Measurements from ENCODE around the gene ARSD.
"Not testable (repeated sequence)": the region's sequence is repeated elsewhere in the genome, so short reads cannot be mapped to it uniquely, and the experiment has no call there.

The ARSD gene

DNA sequence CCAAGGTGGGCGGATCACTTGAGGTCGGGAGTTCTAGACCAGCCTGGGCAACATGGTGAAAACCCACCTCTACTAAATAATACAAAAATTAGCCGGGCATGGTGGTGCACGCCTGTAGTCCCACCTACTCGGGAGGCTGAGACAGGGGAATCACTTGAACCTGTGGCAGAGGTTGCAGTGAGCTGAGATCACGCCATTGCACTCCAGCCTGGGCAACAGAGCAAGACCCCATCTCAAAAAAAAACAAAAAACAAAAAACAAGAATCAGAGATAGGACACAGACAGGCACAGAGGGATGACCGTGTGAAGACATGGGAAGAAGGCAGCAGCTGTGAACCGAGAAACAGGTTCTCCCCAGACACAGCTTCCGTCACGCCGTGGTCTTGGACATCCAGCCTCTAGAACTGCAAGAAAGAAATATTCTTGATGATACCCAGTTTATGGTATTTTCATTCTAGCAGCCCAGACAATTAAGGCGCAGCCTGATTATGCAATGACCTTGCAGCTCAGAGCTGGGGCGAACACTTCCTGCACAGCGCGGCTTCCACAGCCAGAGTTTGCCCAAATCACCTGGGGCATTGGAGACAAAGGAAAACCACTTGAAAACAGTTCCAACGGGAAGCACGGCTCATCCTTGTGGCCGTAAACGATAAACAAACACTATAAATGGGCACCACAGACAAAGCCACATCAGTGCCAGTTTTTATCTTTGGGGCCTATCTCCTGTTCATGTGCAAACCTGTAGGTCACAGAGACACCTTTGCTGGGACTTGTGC lies 4.2 kb upstream of the ARSD start:
- DNase-seq (ENCODE audit: low read depth): no peak

DNA sequence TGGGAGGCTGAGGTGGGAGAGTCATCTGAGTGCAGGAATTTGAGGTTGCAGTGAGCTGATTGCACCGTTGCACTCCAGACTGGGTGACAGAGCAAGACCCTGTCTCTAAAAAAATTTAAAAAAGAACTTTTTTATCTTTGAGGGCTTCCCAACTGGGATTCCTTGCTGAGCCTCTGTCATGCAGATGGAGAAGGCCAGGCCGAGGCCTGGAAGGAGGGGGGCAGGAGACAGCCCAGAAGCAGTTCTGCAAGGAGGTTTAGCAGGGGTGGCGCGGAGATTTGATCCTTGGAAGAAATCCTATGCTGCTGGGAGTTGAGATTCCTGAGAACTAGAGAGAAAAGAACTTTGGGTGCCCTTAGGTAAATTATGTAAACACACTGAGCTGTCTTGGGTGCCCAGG lies 2.5 kb upstream of the ARSD start:
- no peak for DNase-seq (ENCODE audit: low read depth)

DNA sequence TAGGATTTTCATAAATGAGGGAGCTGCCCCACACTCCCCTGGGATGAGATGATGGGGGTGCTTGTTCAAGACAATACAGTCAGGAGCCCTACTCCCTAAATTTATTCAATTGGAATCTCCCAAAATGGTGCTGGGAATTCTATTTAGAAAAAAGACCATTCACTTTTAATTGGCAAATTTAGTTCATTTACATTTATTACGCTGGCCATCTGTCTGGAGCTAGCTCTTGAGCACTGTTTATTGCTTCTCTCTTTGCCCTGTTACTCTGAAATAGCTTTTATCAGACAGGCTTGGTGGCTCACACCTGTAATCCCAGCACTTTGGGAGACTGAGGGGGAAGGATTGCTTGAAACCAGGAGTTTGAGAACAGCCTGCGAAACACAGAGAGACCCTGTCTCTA lies 2.0 kb upstream of the ARSD start:
- DNase-seq (ENCODE audit: low read depth): no peak

DNA sequence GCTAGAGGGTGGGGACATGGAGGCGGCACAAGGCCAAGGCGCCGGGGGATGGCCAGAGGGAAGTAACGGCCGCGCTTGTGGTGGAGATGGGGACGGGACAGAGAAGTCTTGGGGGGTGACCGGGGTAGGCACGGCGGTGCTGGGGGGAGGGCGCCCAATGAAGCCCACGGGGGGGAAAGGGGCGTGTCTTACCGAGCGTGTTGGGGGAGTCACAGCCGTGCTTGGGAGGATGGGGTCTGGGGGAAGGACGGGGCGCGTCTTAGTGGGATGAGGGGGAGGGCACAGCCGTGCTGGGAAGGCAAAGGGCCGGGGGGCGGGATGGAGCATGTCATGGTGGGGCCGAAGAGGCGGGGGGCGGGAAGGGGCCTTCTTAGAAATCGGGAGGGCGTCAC lies 952 bp downstream of the ARSD start:
- no peak for DNase-seq (ENCODE audit: low read depth)

DNA sequence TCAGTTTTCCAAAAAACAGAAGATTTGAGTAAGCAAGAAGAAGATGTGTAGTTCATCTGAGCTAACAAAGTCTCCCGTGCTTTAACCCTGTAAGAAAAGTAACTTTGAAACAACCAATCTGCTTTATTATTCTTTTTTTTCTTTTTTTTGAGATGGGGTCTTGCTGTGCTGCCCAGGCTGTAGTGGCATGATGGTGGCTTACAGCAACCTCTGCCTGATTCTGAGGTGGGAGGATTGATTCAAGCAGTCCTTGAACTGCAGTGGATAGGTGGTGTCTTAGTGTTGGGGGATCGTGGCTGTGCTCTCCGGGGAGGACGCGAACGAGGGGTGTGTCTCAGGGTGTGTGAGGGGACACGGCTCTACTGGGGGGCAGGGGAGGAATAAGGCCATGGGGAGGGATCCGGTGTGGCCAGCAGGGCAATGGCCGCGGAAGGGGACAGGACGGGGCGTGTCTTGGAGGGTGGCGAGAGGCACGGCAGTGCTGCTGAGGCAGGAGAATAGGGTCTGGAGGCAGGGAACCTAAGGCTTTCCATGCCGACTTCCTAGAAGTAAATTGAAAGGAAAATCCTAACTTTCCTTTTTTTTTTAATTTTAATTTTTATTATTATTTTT lies 2.4 kb downstream of the ARSD start:
- no peak for DNase-seq (ENCODE audit: low read depth)

DNA sequence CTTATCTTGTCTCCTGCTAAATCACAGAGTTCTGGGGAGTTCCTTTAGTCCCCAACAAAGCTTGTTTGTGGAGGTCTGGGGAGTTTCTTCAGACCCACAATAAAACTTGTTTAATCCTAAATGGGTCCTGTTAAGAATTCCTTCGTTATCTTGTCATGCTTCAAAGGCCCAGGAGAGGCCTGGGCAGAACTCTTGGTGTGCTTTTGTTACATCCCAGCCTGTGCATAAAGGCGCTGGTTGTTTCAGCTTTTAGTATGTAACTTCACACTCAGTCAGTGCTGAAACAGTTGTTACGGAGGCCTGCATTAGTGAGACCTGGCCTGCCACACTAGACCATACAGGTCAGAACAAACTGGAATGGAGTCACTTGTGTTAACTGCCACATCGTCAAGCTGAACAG lies 2.9 kb downstream of the ARSD start:
- not testable (repeated sequence) for DNase-seq (ENCODE audit: low read depth)

DNA sequence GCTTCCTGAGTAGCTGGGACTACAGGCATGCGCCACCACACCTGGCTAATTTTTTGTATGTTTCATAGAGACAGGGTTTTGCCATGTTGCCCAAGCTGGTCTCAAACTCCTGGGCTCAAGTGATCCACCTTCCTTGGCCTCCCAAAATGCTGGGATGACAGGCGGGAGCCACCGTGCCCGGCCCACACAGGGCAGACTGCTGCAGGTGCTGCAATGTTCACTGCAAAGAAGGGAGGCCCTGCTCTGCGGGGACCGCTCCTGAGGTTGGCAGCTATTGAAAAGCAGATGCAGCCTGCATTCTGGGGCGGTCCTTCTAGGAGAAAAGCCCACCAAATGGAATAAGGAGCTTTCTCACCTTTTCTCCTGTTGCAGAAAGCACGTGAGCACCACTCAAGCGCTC lies 5.0 kb downstream of the ARSD start:
- no peak for DNase-seq (ENCODE audit: low read depth)

DNA sequence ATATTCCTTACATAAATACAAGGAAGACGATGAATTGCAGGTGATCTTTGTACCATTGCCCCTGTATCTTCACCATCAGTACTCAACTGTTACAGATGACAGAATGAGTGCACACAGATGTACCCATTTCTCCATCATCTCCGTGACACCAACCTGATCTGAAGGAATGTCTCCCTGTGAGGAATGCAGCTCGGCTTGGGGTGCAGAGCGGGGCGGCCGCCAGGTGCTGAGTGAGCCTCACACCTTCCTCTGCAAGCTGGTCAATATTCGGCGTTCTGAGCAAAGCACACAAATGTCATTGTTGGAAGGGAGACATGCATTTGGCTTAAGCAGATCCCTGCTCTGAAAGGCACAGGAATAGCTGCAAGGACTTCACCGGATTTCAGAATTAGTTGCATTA lies 7.4 kb downstream of the ARSD start:
- DNase-seq (ENCODE audit: low read depth): no peak

DNA sequence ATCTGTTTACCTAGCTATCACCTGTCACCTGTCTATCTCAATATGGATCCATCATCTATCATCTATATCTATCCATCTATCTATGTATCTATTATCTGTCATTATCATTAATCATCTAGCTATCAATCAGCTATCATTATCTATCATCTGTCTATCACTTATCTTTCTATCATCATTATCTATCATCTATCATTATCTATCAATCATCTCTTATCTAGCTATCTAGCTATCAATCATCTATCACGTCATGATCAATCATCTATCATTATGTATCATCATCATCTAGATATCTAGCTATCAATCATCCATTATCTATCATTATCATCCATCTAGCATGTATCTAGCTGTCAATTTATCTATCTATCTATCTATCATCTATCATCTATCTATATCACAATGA lies 7.9 kb downstream of the ARSD start:
- no peak for DNase-seq (ENCODE audit: low read depth)

DNA sequence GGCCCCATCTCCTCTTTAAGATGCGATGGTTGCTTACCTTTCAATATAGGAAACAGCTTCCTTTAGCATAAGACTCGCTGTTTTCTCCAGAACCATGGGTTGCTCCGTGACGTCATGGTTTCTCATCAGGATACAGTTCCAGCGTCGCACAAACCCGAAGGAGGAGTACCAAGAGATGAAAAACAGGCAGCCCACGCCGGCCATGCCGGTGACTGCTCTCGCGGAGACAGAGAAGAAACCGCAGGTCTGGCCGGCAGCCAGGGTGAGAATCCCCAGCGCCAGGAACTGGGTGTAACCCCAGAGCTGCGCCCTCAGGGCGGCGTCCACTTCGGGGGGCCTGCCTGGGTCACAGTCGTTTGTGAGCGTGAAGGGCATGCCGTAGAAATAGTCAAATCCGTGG lies 11.4 kb downstream of the ARSD start:
- no peak for DNase-seq (ENCODE audit: low read depth)

DNA sequence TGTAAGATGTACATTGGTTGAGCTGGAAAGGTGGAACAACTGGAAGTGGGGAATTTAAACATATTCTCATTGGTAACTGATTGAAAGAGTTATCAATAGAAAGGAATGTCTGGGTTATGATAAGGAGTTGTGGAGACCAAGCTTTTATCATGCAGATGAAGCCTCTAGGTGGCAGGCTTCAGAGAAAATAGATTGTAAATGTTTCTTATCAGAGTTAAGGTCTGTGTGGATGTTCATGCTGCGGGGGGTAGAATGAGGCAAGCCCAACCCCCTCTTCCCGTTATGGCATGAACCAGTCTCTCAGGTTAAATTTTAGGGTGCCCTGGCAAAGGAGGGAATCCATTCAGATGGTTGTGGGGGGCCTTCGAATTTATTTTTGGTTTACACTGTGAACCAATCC lies 16.0 kb downstream of the ARSD start:
- DNase-seq (ENCODE audit: low read depth): no peak

DNA sequence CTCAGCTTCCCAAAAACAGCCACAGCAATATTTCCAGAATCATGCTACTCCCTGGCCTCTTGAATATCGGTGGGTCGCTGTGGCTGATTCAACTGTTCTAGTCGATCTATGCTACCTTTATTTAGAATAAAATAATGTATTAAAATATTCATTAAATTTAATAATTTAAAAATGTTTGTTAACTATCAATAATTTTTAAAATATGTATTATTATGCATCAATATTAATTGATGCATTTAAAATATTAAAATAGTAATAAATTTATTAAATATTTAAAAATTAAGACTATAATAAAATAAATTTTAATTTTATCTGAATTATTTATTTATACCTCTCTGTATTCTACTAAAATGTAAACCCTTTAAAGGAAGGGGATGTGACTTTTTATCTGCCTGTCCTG lies 19.0 kb downstream of the ARSD start:
- DNase-seq (ENCODE audit: low read depth): no peak

DNA sequence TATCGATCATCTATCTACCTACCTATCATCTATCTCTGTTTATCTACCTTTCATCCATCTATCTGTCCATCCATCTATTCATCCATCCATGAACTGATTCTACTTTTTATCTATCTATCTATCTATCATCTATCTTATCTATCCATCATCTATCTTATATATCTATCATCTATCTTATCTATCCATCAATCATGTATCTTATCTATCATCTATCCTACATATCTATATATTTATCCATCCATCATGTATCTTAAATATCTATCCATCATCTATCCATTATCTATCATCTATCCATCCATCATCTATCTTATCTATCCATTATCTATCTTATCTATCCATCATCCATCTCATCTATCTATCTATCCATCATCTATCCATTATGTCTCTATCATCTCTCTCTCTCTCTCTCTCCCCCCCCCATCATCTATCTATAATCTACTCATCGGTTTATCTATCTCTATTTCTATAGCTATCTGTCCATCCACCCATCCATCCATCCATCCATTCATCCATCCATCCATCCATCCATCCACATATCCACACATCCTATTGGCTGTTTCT lies 20.9 kb downstream of the ARSD start:
- no peak for DNase-seq (ENCODE audit: low read depth)

DNA sequence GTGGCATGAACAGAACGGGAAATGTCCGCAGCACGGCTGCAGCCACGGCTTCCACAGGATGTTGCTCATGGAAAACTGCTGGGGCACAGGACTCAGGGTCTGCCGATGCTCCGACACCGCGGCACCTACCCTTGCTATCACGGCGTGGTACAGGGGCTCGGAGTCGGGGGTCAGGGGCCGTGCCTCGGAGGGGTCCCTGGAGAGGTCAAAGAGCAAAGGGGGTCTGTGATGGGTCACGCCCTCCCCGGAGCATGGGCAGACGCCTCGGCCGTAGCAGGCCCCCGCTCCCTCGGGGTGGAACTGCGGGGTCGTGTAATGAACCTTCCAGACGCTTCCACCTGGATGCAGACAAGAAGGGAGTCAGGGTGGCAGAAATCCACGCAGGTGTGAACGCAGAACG lies 21.8 kb downstream of the ARSD start:
- DNase-seq (ENCODE audit: low read depth): no peak

DNA sequence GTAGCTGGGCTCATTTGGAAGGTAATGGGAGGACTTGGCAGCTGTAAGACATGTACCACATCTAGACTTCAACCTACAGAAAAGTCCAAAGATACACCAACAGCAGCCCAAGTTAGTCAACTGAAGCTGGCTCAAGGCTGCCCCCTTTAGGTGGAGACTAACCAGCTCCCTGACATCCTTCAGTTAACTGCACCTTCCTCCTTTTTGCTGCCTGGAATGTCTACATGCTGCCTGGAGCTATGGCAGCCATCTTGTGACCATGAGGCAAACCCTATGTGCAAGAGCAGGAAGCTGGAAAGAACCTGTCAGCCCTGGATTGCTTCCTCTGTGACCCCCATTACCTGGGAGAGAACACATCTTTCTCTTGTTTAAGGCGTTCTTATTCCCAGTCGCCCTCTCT lies 25.8 kb downstream of the ARSD start:
- DNase-seq (ENCODE audit: low read depth): no peak

DNA sequence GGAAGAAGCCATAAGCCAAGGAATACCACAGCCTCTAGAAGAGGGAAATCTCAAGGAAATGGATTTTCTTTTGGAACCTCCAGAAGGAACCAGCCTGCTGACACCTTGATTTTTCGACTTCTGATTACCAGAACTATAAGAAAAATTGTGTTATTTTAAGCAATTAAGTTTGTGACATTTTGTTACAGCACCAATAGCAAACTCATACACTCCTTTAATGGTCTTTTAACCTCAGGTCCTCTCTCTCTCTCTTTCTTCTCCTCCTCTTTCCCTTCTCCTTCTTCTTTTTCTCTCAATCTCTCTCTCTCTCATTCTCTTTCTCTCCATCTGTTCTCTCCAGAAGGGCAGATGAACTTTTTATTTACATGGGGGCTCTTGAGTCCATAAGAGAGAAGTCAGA lies 26.3 kb downstream of the ARSD start:
- DNase-seq (ENCODE audit: low read depth): no peak

DNA sequence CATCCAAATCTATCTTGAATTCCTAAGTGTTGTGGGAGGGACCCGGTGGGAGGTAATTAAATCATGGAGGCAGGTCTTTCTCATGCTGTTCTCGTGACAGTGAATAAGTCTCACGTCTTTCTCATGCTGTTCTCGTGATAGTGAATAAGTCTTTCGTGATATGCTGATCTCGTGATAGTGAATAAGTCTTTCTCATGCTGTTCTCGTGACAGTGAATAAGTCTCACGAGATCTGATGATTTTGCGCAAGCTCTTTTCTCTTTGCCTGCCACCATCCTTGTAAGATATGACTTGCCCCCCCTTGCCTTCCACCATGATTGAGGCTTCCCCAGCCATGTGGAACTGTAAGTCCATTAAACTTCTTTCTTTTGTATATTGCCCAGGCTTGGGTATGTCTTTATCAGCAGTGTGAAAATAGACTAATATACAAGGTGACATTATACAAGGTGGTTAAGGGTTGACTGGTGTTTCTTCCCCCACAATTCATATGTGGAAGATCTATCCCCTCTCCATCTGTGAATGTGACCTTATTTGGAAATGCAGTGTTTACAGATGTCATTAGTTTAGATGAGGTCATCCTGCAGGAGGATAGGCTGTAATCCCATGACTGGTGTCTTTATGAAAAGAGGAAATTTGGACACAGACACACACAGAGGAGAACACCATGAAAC lies 27.6 kb downstream of the ARSD start:
- no peak for DNase-seq (ENCODE audit: low read depth)

DNA sequence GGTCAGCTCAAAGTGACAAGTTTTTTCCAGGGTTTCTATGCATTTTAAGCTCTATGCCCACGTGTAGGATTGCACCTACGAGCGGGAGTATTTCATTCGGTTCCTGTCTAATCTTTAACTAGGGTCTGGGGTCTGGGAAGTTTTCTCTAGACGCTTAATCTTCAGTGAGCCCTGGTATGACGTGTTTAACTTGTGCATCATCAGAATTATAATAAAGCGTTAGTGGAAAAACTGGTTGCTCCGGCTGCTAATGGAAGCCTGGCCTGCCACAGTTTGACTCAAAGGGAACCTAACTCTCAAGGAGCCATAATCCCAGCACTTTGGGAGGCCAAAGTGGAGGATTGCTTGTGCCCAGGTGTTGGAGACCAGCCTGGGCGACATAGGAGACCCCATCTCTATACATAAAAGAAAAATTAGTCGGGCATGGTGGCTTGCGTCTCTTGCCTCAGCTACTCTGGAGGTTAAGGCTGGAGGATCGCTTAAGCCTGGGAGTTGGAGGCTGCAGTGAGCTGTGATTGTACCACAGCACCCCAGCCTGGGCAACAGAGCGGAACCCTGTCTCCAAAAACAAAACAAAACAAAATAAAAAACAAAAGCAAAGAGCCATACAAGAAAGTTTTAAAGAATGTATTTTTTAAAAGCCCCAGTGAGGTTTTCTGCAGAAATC lies 30.2 kb downstream of the ARSD start:
- no peak for DNase-seq (ENCODE audit: low read depth)

DNA sequence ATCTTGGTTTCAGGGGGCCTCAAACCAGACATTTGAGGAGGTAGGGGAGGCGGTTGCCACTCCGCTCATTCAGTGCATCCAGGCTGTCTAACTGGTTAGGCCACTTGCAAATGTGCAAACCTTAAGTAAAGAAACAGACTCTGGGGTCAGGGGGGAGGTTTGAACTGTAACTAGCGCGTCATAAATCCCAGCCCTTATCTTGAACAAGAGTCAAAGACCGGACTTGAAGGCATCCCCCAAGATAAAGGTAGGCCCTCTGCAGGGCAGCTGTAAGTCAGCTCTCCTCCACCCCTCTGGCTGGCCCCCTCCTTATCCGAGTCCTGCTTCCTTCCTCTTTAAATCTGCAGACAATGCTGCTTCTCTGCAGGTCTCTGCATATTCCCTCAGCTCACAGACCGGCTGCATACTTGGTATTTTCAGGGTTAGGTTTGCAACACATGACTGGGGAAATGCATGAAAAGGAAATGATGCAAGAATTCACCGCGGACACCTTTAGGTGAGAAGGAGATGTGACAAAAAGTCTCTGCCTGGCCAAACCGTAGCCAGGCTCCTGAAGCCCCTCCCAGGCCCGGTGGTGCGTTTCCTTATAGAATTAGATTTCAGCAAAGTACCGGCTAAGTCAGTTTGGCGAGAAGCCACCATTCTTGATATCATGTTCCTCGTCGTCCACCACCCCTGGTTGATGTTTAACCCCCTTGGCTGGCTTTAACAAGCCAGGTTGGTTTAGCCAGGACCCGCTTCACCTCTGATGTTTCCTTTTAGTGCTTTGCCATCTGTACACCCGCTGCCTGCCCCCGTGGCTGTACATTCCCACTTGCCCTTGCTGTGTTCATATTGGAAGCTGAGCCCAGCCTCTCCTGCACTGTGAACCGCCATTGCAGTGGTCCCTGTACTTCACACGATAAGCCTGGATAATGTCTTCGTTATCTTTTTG lies 31.2 kb downstream of the ARSD start:
- DNase-seq (ENCODE audit: low read depth): not testable (repeated sequence)

DNA sequence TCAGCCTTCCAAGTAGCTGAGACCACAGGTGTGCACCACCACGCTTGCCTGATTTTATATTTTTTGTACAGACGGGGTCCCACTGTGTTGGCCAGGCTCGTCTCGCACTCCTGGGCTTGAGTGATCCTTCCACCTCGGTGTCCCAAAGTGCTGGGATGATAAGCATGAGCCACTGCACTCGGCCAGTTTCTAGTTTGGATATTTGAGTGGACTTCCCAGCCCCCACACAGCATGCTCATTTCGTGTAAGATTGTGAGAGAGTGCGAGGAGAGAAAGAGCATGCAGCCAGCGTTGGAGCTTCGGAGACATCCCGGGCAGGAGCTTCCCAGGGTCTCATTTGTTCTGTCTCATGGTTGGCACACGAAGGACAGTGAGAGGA lies 31.8 kb downstream of the ARSD start:
- no peak for DNase-seq (ENCODE audit: low read depth)

DNA sequence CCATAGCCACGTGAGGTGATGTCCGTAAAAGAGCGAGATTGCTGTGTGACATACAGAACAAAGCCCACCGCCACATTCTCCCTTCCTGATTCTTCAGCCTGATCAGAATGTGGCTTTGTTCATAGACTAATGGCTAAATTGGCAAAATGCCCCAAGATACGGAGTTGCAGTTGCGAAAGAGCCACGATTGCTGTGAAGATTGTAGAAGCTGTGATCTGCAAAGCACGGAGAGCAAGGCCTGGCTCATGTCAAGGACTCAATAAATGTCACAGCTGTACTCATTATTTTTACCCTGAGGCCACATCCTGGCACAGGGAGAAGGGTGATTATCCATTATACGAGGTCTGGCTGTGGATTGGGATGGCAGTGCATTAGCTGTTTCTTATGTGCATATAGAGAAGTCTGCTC lies 34.2 kb downstream of the ARSD start:
- no peak for DNase-seq (ENCODE audit: low read depth)

DNA sequence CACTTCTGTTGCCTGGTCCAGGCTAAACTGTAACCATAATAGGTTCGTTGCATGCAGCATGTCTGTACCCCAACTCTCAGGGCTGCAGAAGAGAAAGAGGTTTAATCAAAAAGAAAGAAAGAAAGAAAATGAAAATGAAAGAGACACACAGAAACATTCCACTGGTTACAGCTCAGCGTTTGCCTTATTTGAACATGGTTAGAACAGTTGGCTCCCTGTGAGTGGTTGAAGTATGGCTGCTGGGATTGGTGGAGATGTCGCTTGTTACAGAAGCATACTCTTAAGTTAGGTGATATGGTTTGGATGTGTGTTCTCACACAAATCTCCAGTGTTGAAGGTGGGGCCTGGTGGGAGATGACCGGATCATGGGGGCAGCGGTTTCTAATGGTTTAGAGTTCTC lies 36.3 kb downstream of the ARSD start:
- no peak for DNase-seq (ENCODE audit: low read depth)

All from non-pigmented ciliary epithelial cell (primary cell).